HepG2 (cell line): Measurements from ENCODE around the gene TRIM69. TPM values are rescaled to one million over a fixed set of nuclear protein-coding genes. Genes with fewer than 3 reads are reported as not detected.

Experiments
- CC2D1A ChIP-seq: sonication (generic); formaldehyde crosslinking; IDR thresholded peaks from 2 replicates; pipeline ENCODE4 v1.8.1; 2023; ENCODE audit warnings: mild to moderate bottlenecking, missing genetic modification reagents
- CEBPB ChIP-seq: IDR thresholded peaks from 2 replicates; pipeline ENCODE4 v1.6.1; 2011; ENCODE audit warnings: low read depth, low read length, improper control_type of control experiment, borderline replicate concordance
- CSRNP1 ChIP-seq: sonication (generic); formaldehyde crosslinking; IDR thresholded peaks from 2 replicates; pipeline ENCODE4 v1.8.1; 2023; ENCODE audit warnings: mild to moderate bottlenecking, missing genetic modification reagents
- HDAC2 ChIP-seq: sonication (generic); formaldehyde crosslinking; IDR thresholded peaks from 2 replicates; pipeline ENCODE4 v1.4.0; 2020; ENCODE audit warnings: missing genetic modification reagents
- IRF9 ChIP-seq: sonication (generic); formaldehyde crosslinking; IDR thresholded peaks from 2 replicates; pipeline ENCODE4 v1.8.0; 2022; ENCODE audit warnings: missing genetic modification reagents, mild to moderate bottlenecking, borderline replicate concordance
- PHB2 ChIP-seq: fragments of 450-650 bp; IDR thresholded peaks from 2 replicates; pipeline ENCODE4 v1.6.1; 2018; ENCODE audit not compliant: partially characterized antibody
- SMARCE1 ChIP-seq: fragments of 450-650 bp; IDR thresholded peaks from 2 replicates; pipeline ENCODE4 v1.6.1; 2017; ENCODE audit warnings: borderline replicate concordance
- TFAP4 ChIP-seq: sonication (generic); IDR thresholded peaks from 2 replicates; pipeline ENCODE4 v1.6.1; 2016; ENCODE audit warnings: low read depth, borderline replicate concordance
- ZBTB34 ChIP-seq: sonication (generic); formaldehyde crosslinking; IDR thresholded peaks from 2 replicates; pipeline ENCODE4 v1.8.0; 2022; ENCODE audit warnings: mild to moderate bottlenecking, missing genetic modification reagents
- ZKSCAN5 ChIP-seq: sonication (generic); formaldehyde crosslinking; IDR thresholded peaks from 2 replicates; pipeline ENCODE4 v1.5.1; 2020; ENCODE audit warnings: mild to moderate bottlenecking, missing genetic modification reagents
- ZNF263 ChIP-seq: sonication (generic); formaldehyde crosslinking; IDR thresholded peaks from 2 replicates; pipeline ENCODE4 v1.4.0; 2020; ENCODE audit warnings: missing genetic modification reagents
- ZNF326 ChIP-seq: sonication (generic); formaldehyde crosslinking; IDR thresholded peaks from 2 replicates; pipeline ENCODE4 v1.4.0; 2020; ENCODE audit warnings: missing genetic modification reagents, borderline replicate concordance
- ZSCAN25 ChIP-seq: sonication (generic); formaldehyde crosslinking; IDR thresholded peaks from 2 replicates; pipeline ENCODE4 v1.8.0; 2022; ENCODE audit warnings: mild to moderate bottlenecking, missing genetic modification reagents
- polyA plus RNA-seq, 8 experiments: library from polyadenylated mRNA; depleted of rRNA in 3 of 8; stranded (reverse) in 7 of 8; unstranded in 1 of 8; fragments of >200 nt; fragmentation: Illumina TruSeq in 4 of 8; extraction: Trizol in 4 of 8; gene quantifications; 2 replicates each; pipeline versions ENCODE4 v1.2.1 to v1.2.3, GENCODE V29; 2011 to 2016; ENCODE audit warnings: low read depth in 4 of 8, missing spikeins in 1 of 8, mixed read lengths in 1 of 8; ENCODE audit not compliant: insufficient read depth in 1 of 8
- total RNA-seq, 5 experiments: library from RNA; depleted of rRNA; stranded (reverse); fragments of >200 nt; fragmentation: Illumina TruSeq; extraction: Trizol; gene quantifications; 2 replicates each; pipeline ENCODE4 v1.2.3, GENCODE V29; 2016; ENCODE audit warnings: low read depth in 1 of 5
- TF ChIP-seq, protein P1 (sequence below): IDR thresholded peaks from 2 replicates; pipeline ENCODE4 v1.6.1; 2012; ENCODE audit warnings: low read depth, low read length, improper control_type of control experiment
- TF ChIP-seq, protein P2 (sequence below): sonication (generic); formaldehyde crosslinking; IDR thresholded peaks from 2 replicates; pipeline ENCODE4 v1.4.0; 2020; ENCODE audit warnings: missing genetic modification reagents, borderline replicate concordance
- TF ChIP-seq, protein P3 (sequence below): sonication (generic); formaldehyde crosslinking; conservative IDR thresholded peaks from 2 replicates; pipeline ENCODE4 v1.8.0; 2022; ENCODE audit warnings: mild to moderate bottlenecking, moderate library complexity, missing genetic modification reagents

Gene TRIM69
- total and polyA plus RNA-seq, 2 of the 13 experiments (the other 11 are each of a cell fraction or from before 2014, with no cell fraction given) = 2.6 to 3.2 TPM

GRCh38 chr15:44728576-44729407 is 7.5 kb upstream of the TRIM69 start (continued):
- peak; percentile 52; the same call in 1 of the 2 replicates for TF ChIP-seq ZSCAN25
- TF ChIP-seq CSRNP1 (CRISPR knock-in tag) = 0 out of 2 replicates have a peak, but pooled peaks have one; percentile 47
- TF ChIP-seq PHB2 = no peak
- TF ChIP-seq, protein P1, sequence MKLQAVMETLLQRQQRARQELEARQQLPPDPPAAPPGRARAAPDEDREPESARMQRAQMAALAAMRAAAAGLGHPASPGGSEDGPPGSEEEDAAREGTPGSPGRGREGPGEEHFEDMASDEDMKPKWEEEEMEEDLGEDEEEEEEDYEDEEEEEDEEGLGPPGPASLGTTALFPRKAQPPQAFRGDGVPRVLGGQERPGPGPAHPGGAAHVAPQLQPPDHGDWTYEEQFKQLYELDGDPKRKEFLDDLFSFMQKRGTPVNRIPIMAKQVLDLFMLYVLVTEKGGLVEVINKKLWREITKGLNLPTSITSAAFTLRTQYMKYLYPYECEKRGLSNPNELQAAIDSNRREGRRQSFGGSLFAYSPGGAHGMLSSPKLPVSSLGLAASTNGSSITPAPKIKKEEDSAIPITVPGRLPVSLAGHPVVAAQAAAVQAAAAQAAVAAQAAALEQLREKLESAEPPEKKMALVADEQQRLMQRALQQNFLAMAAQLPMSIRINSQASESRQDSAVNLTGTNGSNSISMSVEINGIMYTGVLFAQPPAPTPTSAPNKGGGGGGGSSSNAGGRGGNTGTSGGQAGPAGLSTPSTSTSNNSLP = peak; percentile 64; the same call in 1 of the 2 replicates
- 0 out of 2 replicates have a peak, but pooled peaks have one; percentile 32 for TF ChIP-seq ZNF263
- no peak for TF ChIP-seq ZKSCAN5 (CRISPR knock-in tag)
- no peak for TF ChIP-seq CEBPB
- TF ChIP-seq, protein P2, sequence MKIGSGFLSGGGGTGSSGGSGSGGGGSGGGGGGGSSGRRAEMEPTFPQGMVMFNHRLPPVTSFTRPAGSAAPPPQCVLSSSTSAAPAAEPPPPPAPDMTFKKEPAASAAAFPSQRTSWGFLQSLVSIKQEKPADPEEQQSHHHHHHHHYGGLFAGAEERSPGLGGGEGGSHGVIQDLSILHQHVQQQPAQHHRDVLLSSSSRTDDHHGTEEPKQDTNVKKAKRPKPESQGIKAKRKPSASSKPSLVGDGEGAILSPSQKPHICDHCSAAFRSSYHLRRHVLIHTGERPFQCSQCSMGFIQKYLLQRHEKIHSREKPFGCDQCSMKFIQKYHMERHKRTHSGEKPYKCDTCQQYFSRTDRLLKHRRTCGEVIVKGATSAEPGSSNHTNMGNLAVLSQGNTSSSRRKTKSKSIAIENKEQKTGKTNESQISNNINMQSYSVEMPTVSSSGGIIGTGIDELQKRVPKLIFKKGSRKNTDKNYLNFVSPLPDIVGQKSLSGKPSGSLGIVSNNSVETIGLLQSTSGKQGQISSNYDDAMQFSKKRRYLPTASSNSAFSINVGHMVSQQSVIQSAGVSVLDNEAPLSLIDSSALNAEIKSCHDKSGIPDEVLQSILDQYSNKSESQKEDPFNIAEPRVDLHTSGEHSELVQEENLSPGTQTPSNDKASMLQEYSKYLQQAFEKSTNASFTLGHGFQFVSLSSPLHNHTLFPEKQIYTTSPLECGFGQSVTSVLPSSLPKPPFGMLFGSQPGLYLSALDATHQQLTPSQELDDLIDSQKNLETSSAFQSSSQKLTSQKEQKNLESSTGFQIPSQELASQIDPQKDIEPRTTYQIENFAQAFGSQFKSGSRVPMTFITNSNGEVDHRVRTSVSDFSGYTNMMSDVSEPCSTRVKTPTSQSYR (CRISPR knock-in tag) = peak; percentile 53; the same call in 1 of the 2 replicates
- TF ChIP-seq SMARCE1 = no peak
- TF ChIP-seq CC2D1A (CRISPR knock-in tag) = no peak
- no peak for TF ChIP-seq ZBTB34 (CRISPR knock-in tag)
- peak; percentile 88 for TF ChIP-seq TFAP4
- no peak for TF ChIP-seq IRF9 (CRISPR knock-in tag)
- TF ChIP-seq ZNF326 (CRISPR knock-in tag) = no peak
- TF ChIP-seq HDAC2 (CRISPR knock-in tag) = no peak
- TF ChIP-seq, protein P3, sequence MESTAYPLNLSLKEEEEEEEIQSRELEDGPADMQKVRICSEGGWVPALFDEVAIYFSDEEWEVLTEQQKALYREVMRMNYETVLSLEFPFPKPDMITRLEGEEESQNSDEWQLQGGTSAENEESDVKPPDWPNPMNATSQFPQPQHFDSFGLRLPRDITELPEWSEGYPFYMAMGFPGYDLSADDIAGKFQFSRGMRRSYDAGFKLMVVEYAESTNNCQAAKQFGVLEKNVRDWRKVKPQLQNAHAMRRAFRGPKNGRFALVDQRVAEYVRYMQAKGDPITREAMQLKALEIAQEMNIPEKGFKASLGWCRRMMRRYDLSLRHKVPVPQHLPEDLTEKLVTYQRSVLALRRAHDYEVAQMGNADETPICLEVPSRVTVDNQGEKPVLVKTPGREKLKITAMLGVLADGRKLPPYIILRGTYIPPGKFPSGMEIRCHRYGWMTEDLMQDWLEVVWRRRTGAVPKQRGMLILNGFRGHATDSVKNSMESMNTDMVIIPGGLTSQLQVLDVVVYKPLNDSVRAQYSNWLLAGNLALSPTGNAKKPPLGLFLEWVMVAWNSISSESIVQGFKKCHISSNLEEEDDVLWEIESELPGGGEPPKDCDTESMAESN (CRISPR knock-in tag) = peak; percentile 73; the same call in 1 of the 2 replicates
